ENCODE results near the gene TRIM63.
A peak's percentile ranks its signal among the peaks of the same experiment; 100 is the strongest.

TRIM63 gene

GRCh38 chr1:26032656-26033357, 34.6 kb downstream of the TRIM63 start:
- DNase-seq (ENCODE audit: low read depth, low spot score): no peak
- in situ Hi-C loops (cut with HindIII; ENCODE audit: low sequenced_read_pairs): no loop called here
- no peak for TF ChIP-seq CTCF (IDR thresholded peaks at IDR 0.05; ENCODE audit: low read depth, low read length)
- H3K4me3 ChIP-seq (ENCODE audit: low read depth, low read length): no peak overlapping the region

GRCh38 chr1:26031611-26032220, 35.7 kb downstream of the TRIM63 start:
- in situ Hi-C loops (cut with HindIII; ENCODE audit: low sequenced_read_pairs): no loop called here

GRCh38 chr1:26031196-26031595, 36.2 kb downstream of the TRIM63 start:
- no peak for DNase-seq (ENCODE audit: low read depth, low spot score)
- in situ Hi-C loops (cut with HindIII; ENCODE audit: low sequenced_read_pairs): no loop called here
- TF ChIP-seq CTCF (IDR thresholded peaks at IDR 0.05; ENCODE audit: low read depth, low read length): no peak
- no peak overlapping the region for H3K4me3 ChIP-seq (ENCODE audit: low read depth, low read length)

More at GRCh38 chr1:26031611-26032220, 35.7 kb downstream of the TRIM63 start:
- TF ChIP-seq CTCF (IDR thresholded peaks at IDR 0.05; ENCODE audit: low read depth, low read length): no peak
- no peak overlapping the region for H3K4me3 ChIP-seq (ENCODE audit: low read depth, low read length)
- DNase-seq (ENCODE audit: low read depth, low spot score): no peak

- peak; percentile 5 for TF ChIP-seq CTCF (IDR thresholded peaks at IDR 0.05; ENCODE audit: low read depth, low read length)
- in situ Hi-C loops (cut with HindIII; ENCODE audit: low sequenced_read_pairs): no loop called here
- no peak overlapping the region for H3K4me3 ChIP-seq (ENCODE audit: low read depth, low read length)
- DNase-seq (ENCODE audit: low read depth, low spot score): no peak
Measured at GRCh38 chr1:26029864-26030481, 37.5 kb downstream of the TRIM63 start.

GRCh38 chr1:26029054-26029863, 38.2 kb downstream of the TRIM63 start:
- no peak overlapping the region for H3K4me3 ChIP-seq (ENCODE audit: low read depth, low read length)
- no peak for DNase-seq (ENCODE audit: low read depth, low spot score)
- no peak for TF ChIP-seq CTCF (IDR thresholded peaks at IDR 0.05; ENCODE audit: low read depth, low read length)
- in situ Hi-C loops (cut with HindIII; ENCODE audit: low sequenced_read_pairs): no loop called here

GRCh38 chr1:26028490-26028980, 38.9 kb downstream of the TRIM63 start:
- DNase-seq (ENCODE audit: low read depth, low spot score): no peak
- no peak for TF ChIP-seq CTCF (IDR thresholded peaks at IDR 0.05; ENCODE audit: low read depth, low read length)
- in situ Hi-C loops (cut with HindIII; ENCODE audit: low sequenced_read_pairs): no loop called here
- H3K4me3 ChIP-seq (ENCODE audit: low read depth, low read length): no peak overlapping the region

Measured in astrocyte of the spinal cord (primary cell).